Fibroblast of peridontal ligament (primary cell): ENCODE measurements around the gene PKN1.

ENCODE experiments used
- DNase-seq: peaks from one replicate; pipeline ENCODE4 v3.0.0-alpha.2; 2010; ENCODE audit errors: extremely low read depth

The PKN1 gene

DNA sequence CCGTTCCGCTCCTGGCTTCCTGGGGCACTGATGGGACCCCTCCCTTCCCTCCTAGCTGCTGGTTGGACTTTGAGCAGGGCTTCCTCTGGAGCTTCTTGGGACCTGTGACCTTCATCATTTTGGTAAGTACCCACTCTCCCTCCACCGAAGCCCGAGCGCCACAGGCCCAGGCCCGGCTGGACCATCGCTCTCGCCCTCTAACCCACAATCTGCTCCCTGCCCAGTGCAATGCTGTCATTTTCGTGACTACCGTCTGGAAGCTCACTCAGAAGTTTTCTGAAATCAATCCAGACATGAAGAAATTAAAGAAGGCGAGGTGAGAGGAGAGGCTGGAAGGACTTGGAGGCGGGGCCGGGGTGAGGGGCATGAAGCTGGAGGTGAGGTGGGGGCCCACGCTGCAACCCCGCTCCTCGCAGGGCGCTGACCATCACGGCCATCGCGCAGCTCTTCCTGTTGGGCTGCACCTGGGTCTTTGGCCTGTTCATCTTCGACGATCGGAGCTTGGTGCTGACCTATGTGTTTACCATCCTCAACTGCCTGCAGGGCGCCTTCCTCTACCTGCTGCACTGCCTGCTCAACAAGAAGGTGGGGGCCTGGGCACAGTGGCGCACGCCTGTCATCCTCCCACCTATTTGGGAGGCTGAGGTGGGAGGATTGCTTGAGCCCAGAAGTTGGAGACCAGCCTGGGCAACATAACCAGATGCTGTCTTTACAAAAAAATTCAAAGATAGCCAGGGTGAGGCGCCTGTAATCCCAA is 26.3 kb upstream of the PKN1 start:
- DNase-seq = no peak

DNA sequence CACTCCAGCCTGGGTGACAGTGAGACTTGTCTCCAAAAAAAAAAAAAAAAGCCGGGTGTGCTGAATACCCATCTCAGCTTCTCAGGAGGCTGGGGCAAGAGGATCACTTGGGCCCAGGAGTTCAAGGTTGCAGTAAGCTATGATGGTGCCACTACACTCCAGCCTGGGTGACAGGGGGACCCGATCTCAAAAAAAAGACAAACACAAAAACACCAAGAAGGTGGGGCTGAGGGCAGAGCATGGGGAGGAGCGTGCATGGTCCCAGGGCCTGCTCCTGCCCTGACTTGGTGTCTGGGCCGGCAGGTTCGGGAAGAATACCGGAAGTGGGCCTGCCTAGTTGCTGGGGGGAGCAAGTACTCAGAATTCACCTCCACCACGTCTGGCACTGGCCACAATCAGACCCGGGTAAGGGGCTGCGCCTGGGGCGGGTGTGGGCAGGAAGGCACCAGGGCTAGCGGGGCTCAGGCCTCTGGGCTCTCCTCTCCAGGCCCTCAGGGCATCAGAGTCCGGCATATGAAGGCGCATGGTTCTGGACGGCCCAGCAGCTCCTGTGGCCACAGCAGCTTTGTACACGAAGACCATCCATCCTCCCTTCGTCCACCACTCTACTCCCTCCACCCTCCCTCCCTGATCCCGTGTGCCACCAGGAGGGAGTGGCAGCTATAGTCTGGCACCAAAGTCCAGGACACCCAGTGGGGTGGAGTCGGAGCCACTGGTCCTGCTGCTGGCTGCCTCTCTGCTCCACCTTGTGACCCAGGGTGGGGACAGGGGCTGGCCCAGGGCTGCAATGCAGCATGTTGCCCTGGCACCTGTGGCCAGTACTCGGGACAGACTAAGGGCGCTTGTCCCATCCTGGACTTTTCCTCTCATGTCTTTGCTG is 25.3 kb upstream of the PKN1 start:
- no peak for DNase-seq

DNA sequence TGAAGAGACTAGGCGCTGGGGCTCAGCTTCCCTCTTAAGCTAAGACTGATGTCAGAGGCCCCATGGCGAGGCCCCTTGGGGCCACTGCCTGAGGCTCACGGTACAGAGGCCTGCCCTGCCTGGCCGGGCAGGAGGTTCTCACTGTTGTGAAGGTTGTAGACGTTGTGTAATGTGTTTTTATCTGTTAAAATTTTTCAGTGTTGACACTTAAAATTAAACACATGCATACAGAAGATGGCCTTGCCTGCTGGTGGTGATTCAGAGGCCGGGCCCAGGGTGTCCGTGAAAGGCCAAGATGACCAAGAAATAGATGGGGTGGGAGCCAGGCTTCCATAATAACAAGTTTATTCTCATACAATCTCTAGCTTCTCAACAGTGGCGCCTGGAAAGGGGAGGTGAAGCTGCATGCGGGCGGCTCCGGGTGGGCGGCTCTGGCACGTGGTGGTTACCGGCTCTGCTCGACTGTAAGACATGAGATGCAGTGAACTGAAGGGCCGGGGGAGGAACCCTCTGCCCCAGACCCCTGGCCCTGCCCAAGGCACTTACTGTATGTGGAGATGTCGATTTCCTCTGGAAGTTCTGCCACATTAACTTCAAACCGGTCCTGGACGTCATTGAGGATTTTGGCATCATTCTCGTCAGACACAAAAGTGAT is 24.5 kb upstream of the PKN1 start:
- DNase-seq = no peak

DNA sequence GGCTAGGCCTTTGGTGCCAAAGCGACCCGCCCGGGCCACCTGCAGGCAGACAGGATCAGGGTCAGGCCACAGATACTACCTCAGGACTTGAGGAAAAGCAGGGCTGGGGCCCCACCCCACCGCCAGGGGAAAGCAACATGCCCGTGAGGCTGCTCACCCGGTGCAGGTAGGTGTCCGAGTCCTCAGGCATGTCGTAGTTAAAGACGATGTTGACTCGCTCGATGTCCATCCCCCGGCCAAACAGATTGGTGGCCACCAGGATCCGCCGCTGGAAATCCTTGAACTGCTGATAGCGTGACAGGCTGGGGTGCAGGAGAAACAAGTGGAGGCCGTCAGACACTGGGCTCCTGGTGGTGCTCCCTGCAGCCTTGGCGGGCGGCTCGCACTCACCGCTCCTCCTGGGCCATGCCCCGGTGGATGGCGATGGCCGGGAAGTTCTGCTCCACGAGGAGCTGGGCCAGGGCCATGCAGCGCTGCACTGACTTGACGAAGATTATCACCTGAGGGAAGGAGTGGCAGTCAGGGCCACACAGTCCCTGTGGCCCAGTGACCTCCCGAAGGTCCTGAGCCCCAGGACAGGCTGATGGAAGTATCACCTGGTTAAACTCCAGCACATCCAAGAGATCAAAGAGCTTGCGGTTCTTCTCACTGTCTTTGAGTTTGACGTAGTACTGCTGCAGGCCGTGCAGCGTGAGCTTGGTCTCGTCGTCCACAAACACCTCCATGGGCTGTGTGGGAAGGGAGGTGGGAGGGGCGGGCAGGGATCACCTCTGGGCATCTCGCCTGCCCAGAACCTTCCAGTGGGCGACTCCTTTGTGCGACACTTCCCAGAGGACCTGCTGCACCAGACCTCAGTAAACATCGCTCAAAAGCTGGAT is 23.7 kb upstream of the PKN1 start:
- no peak for DNase-seq

DNA sequence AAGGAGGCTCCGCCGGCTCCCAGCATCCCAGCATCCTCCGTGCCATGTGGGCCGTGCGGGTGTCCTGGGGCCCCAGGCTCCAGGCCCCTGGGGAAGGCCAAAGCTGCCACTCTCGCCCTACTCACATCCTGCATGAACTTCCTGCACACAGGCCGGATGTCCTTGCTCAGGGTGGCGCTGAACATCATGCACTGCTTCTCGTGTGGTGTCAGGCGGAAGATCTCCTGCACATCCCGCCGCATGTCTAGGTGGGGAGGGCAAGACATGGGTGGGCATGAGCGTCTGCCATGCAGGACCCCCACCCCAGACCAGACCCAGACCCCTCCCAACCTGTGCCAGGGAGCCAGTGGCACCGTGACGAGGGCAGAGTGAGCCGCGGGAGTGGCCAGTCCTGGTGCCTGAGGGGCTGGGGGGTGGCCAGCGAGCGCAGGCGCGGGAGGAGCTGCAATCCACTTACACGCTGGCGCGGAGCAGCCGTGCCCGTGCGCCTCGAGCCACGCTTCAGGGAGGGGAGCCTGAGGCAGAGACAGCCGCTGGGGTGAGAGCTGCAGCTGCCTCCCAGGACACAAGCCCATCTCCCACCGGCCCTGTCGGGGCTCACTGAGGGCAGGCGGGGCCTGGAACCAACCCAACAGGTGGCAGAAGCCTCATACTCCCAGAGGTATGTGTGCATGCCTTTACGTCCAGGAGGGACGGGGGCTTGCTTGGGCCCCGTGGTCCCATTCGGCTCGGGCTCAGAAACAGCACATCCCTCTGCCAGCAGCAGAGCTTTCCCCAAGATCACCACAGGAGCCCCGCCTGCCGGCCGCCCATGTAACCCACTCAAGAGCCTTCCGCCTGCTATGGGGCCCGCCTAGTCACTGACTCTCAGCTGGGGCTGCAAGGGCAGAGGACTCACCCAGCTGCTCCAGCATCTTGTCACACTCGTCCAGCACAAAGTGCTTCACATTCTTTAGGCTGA is 22.7 kb upstream of the PKN1 start:
- DNase-seq = no peak

DNA sequence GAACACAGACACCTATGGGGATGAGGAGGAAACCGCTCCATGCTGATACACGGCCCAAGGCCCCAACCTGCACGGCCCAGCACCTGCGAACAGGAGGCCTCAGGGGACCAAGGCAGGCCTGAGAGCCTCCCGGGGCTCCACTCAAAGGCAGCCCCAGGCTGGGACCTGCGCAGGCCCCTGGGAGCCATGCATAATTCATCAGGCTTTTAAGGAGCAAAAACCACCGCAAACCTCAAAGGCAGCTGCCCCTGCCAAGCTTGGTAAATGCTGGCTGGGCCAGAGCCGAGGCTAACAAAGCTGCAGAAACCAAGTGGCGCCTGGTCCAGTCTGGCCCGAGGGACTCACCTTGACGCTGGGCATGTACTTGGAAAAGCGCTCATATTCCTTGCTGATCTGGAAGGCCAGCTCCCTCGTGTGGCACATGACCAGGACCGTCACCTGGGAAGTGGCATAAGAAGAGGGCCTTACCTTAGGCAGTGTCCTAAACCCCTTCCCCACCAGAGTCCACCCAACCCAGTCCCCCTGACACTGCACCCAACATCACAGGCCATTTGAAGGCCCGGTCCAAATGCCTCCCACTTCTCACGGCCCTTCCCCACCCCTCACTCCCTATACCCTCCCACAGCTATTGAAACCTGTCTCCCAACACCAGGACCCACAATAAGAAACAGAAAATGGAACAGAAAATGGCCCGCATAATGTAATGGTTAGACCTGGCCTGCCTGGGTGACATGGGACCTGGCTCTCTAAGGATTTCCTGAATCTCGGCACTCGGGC is 21.8 kb upstream of the PKN1 start:
- no peak for DNase-seq

DNA sequence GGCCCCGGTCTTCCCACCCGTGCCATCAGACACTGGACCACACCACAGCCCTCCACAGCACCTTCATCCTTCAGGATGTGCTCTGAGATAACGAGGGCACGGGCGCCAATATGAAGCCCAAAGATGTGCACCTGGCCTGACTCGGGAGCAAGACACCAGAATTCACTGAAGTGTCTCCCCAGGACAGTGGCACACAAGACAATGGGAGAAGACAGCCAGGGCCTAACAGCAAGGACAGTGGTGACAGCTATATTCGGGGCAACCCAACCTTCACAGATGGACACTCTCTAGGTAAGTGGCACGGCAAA is 21.2 kb upstream of the PKN1 start:
- DNase-seq = no peak

DNA sequence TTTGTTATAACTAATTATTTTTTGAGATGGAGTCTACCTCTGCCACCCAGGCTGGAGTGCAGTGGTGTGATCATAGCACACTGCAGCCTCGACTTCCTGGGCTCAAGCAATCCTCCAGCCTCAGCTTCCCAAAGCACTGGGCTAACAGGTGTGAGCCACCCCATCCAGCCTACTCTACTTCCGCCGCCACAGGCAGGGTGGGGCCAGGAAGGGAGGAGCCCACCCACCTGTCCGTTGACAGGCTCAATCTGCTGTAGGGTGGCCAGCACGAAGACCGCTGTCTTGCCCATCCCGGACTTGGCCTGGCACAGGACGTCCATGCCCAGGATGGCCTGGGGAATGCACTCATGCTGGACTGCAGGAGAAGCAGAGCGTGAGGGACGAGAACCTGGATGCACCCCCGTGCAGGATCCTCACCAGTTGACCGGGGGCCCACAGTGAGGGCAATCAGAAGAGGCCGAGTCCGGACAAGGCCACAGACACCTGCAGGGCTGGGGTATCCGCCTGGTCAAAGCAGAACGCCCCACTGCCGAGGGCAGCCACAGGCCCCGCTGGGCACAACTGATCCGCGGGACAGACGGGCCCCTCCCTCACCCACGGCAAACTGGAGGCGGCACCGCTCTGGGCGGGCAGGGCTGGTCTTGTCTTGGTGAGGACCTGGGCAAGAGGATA is 20.6 kb upstream of the PKN1 start:
- DNase-seq = no peak

DNA sequence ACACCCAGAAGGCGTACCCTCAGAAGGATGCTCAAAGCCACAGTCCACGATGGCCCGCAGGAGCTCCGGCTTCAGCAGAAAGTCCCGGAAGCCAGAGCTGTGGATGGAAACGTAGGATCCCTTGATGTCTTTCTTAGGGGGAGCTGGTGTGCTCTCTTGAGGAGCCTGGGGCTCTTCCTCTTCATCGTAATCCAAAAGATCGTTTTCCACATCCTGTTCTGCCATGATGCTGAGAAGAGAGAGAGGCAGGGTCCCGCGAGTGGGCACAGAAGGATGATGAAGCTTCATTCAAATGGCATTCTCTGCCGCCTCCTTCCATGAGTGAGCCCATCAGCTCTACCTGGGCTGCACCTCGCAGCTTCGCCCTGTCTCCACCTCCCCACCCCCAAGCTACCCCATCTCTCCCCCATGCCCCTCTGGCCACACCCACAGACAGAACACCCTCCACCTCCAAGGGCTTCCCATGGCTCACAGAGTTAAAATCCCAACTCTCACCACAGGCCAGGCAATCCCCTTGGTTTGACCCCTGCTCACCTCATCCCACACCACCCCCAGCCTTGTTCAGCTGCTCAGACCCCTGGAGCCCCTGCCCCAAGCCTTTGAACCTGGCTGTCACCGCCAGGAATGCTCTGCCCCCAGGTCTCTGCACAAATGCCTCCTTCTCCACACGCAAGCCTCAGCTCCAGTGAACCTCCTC is 20.0 kb upstream of the PKN1 start:
- DNase-seq = no peak

DNA sequence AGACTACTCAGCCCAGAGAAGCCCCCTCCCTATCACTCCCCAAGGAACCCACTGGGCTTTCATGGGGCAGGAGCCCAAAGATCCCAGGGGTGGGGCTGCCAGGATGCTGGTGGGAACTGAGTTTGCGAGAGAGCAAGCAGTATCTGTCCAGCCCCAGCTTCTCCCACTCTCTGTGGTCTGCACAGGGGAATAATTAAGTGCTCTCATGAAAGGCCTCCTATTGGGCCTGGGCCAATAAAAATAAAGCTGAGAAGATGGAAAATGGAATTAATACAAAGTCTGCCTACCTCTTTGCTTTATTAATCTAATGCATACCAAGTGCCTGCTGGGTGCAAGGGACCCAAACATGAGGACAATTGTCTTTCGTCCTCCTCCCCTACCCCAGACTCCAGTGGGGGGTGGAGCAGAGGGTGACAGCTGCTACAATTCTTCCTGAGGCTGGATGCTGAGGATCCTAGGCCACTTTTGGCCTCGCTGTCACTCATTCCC is 19.4 kb upstream of the PKN1 start:
- peak; percentile 30 for DNase-seq

DNA sequence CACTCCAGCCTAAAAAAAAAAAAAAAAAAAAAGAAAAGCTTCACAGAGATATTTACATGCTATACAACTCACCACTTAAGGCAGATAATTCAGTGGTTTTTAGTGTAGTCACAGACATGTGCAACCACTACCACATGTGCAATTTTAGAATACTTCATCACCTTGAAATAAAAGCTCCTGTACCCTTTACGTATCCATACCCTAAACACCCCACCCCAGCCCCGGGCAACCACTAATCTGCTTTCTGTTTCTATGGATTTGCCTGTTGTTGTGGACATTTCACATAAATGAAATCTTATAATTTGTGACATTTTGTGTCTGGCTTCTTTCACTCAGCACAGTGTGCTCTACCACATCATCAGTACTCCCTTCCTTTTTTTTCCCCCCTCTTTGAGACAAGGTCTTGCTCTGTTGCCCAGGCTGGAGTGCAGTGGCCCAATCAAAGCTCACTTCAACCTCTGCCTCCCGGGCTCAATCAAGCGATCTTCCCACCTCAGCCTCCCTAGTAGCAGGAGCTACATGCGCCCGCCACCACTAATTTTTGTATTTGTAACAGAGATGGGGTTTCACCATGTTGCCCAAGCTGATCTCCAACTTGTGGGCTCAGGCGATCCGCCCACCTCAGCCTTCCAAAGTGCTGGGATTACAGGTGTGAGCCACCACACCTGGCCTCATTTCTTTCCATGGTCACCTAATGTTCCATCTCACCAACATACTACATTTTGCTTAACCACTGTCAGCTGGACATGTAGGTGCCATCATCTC is 18.0 kb upstream of the PKN1 start:
- DNase-seq = no peak

DNA sequence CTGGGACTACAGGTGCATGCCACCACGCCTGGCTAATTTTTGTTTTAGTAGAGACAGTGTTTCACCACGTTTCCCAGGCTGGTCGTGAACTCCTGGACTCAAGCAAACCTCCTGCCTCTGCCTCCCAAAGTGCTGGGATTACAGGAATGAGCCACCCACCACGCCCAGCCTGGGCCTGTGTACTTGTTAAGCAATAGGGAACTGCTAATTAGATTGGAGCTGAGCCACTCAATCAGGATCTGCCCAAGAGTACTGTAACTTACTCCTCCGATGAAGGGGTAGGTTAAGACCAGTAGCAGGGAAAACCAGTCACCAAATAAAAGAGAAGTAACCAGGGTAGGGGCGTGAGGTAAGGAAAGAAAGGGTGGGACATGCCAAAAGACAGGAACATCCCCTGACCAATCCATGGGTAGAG is 16.3 kb upstream of the PKN1 start:
- DNase-seq = no peak

DNA sequence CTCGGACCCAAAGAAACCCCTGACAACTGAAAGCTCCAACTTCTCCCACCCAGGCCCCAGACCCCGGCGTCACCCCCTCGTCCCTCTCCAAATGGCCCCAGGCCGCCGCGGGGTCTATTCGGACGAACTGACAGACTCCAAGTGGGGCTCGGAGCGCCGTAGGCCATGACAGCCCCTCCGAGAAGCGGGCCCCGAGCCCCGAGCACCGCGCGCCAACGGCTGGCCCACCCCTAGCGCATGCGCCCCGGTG is 14.3 kb upstream of the PKN1 start:
- no peak for DNase-seq

DNA sequence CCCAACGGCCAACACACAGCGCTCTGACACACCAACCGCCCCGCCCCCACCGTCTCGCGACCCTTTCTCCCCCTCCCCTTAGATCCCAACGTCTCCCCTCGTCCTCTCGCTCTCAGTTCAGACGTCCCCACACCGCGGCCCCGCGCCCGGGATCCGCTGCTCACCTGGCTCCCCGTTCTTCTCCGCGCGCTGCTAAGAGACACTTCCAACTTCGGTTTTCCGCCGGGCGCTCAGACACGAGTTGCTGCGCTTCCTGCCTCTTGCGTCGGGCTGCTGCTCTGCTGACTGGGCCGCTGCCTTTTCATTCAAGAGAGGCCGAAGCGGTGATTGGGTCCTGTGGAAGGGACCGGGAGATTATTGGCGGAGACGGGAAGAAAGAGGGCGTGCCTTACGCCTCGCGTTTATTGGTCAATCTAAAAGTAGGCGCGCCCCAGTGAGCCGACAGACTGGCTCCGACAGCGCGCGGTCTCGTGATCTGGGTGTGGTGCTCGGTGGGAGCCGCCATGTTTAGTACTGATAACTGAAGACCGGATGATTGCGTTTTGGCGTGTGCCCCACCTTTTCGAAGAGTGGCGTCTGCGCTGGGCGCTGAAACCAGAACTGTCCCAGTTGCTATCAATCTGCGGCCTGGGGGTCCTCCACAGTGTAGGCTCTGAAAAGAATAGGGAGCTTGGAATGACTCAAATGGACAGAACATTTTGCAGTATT is 13.8 kb upstream of the PKN1 start, which contains the start of gene DDX39A:
Gene DDX39A (minus strand): TSS at position 236 of the 708 bp plus-strand sequence. CDS start 6,121 bp downstream, outside the sequence.
- peak; percentile 99 for DNase-seq

DNA sequence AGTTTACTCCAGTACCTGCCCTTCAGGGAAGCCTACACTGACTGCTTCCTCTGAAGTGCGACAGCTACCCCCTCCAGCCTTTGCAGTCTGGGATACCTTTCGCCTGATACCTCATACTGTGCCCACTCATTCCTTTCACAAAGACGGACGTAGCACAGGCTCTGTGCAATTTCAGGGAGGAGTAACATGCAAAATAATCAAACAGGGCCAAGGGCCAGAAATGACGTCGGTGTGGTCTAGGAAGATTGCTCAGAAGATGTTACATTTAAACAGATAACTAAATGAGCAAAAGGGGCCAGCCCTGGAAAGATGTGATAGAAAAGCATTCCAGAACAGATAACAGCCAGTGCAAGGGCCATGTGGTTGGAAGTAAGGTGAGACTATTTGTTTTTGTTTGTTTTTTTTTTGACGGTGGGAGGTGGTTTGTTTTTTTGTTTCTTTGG is 7.4 kb upstream of the PKN1 start:
- peak; percentile 69 for DNase-seq

DNA sequence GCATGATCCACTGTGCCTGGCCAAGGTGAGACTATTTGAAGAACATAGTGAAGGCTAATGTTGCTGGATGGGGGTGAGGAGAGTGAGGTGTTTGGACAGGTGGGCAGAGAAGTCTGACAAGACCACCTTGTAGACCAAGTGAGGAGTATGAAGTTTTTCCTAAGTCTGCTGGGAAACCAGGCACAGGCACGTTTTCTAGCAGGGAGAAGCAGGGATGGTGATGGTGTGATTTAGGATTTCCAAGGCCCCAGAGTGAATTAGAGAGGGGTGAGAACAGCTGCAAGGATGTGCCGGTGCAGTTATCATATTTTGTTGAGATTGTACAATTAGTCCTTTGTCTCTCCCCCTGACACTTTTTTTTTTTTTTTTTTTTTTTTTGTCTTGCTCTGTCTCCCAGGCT is 5.6 kb upstream of the PKN1 start:
- no peak for DNase-seq

DNA sequence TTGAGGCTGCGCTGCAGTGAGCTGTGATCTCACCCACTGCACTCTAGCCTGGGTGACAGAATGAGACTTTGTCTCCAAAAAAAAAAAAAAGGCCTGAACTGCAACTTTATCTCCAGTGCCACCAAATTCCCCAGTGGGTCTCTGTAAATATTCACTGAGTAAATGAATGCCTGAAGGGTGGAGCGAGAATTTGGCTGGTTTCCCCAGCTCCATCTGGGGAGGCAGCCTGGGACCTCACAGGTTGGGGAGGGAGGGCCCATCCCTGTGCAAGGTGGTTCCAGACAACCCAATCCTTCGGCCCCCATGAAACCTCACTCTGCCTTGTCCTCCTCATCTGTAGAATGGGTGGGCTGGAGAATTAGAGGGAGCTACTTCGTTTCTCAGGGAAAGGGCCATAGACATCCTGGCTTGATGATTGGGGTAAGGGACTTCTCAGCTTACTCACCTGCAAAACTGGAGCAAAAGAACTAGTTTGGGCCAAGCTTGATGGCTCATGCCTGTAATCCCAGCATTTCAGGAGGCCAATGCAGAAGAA is 4.2 kb upstream of the PKN1 start:
- DNase-seq = no peak
